22Rv1 (cell line): Measurements from ENCODE around the gene RABGGTA.

Experiments used
- ZFX ChIP-seq: fragments of 450-650 bp; IDR thresholded peaks from 2 replicates; pipeline ENCODE4 v1.6.1; 2017; ENCODE audit warnings: antibody characterized with exemption, borderline replicate concordance
- TF ChIP-seq, protein P1 (sequence below): fragments of 450-650 bp; IDR thresholded peaks from 2 replicates; pipeline ENCODE4 v1.5.1; 2017; ENCODE audit warnings: mild to moderate bottlenecking

- TF ChIP-seq, protein P1, sequence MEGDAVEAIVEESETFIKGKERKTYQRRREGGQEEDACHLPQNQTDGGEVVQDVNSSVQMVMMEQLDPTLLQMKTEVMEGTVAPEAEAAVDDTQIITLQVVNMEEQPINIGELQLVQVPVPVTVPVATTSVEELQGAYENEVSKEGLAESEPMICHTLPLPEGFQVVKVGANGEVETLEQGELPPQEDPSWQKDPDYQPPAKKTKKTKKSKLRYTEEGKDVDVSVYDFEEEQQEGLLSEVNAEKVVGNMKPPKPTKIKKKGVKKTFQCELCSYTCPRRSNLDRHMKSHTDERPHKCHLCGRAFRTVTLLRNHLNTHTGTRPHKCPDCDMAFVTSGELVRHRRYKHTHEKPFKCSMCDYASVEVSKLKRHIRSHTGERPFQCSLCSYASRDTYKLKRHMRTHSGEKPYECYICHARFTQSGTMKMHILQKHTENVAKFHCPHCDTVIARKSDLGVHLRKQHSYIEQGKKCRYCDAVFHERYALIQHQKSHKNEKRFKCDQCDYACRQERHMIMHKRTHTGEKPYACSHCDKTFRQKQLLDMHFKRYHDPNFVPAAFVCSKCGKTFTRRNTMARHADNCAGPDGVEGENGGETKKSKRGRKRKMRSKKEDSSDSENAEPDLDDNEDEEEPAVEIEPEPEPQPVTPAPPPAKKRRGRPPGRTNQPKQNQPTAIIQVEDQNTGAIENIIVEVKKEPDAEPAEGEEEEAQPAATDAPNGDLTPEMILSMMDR: no peak
- TF ChIP-seq ZFX: no peak
These were observed 11.2 kb downstream of the RABGGTA start for GRCh38 chr14:24260026-24260779.
